Keratinocyte (primary cell): ENCODE data around the gene ZMYND12. TPM values are rescaled to one million over a fixed set of nuclear protein-coding genes. Genes with fewer than 3 reads are reported as not detected.

Experiments used
- DNase-seq: peaks from one replicate; pipeline ENCODE4 v3.0.0-alpha.2; 2011; ENCODE audit warnings: low read depth, missing footprints, low spot score
- FAIRE-seq: peaks from 2 replicates; lab custom pipeline; 2011; peaks lifted over from hg19 to GRCh38; lab: Jason Lieb, UNC
- H2AFZ ChIP-seq: 2 replicates; pipeline ENCODE4 v1.6.0; 2012; ENCODE audit warnings: low read length, control low read depth, inconsistent platforms; ENCODE audit not compliant: control insufficient read depth
- H3K27ac ChIP-seq: 2 replicates; pipeline ENCODE4 v1.5.1; 2011; ENCODE audit warnings: low read length; ENCODE audit not compliant: control insufficient read depth, insufficient read depth
- H3K27me3 ChIP-seq: 3 replicates; pipeline ENCODE4 v1.6.0; 2011; ENCODE audit warnings: low read length; ENCODE audit not compliant: control insufficient read depth, insufficient read depth; ENCODE audit errors: extremely low read depth
- H3K36me3 ChIP-seq, 2 experiments: 2 replicates in 1 of 2; 3 replicates in 1 of 2; pipeline ENCODE4 v1.5.1; 2011; ENCODE audit warnings: low read length in 2 of 2, mild to moderate bottlenecking in 1 of 2; ENCODE audit not compliant: control insufficient read depth in 2 of 2, insufficient read depth in 2 of 2; ENCODE audit errors: extremely low read depth in 1 of 2
- H3K4me1 ChIP-seq: 3 replicates; pipeline ENCODE4 v1.5.1; 2011; ENCODE audit warnings: low read length; ENCODE audit not compliant: control insufficient read depth, insufficient read depth; ENCODE audit errors: extremely low read depth
- H3K4me2 ChIP-seq: 3 replicates; pipeline ENCODE4 v1.6.0; 2011; ENCODE audit warnings: low read depth, low read length; ENCODE audit not compliant: control insufficient read depth, insufficient read depth; ENCODE audit errors: extremely low read depth
- H3K4me3 ChIP-seq, 3 experiments: fragments of 200-600 bp in 1 of 3; sonication (generic) in 1 of 3; 2 replicates in 2 of 3; 3 replicates in 1 of 3; pipeline ENCODE4 v1.5.1; 2011 to 2016; ENCODE audit warnings: low read length in 3 of 3, mild to moderate bottlenecking in 3 of 3, control low read depth in 2 of 3, inconsistent platforms in 1 of 3, low read depth in 1 of 3, mixed read lengths in 1 of 3, mixed run types in 1 of 3, moderate library complexity in 1 of 3; ENCODE audit not compliant: control insufficient read depth in 2 of 3, insufficient read depth in 2 of 3; ENCODE audit errors: extremely low read depth in 1 of 3
- H3K79me2 ChIP-seq: 2 replicates; pipeline ENCODE4 v1.6.0; 2012; ENCODE audit warnings: low read length; ENCODE audit not compliant: control insufficient read depth, insufficient read depth
- H3K9ac ChIP-seq: 3 replicates; pipeline ENCODE4 v1.6.0; 2011; ENCODE audit warnings: low read length; ENCODE audit not compliant: control insufficient read depth, insufficient read depth; ENCODE audit errors: extremely low read depth
- H3K9me1 ChIP-seq: 3 replicates; pipeline ENCODE4 v1.6.0; 2011; ENCODE audit warnings: low read length; ENCODE audit not compliant: control insufficient read depth, insufficient read depth; ENCODE audit errors: extremely low read depth
- H3K9me3 ChIP-seq: 2 replicates; pipeline ENCODE4 v1.5.1; 2012; ENCODE audit warnings: low read depth, low read length; ENCODE audit not compliant: control insufficient read depth
- H4K20me1 ChIP-seq: 3 replicates; pipeline ENCODE4 v1.6.0; 2011; ENCODE audit warnings: low read length; ENCODE audit not compliant: control insufficient read depth, insufficient read depth; ENCODE audit errors: extremely low read depth
- EZH2 ChIP-seq: IDR thresholded peaks from one replicate; pipeline ENCODE4 v1.6.1; 2012; ENCODE audit warnings: inconsistent platforms, mild to moderate bottlenecking, low read length, moderate library complexity
- dilution Hi-C: fragments of 300-500 bp; cut with MboI; formaldehyde crosslinking; loops from one replicate; pipeline ENCODE4 v1.7.0; 2020; ENCODE audit warnings: low sequenced_read_pairs; ENCODE audit not compliant: extremely low pct_ligation_motif_present
- polyA plus RNA-seq, 5 experiments: library from polyadenylated mRNA; depleted of rRNA in 3 of 5; stranded (reverse) in 3 of 5; stranded (forward) in 1 of 5; unstranded in 1 of 5; fragments of >200 nt; gene quantifications; 1 replicate in 1 of 5; 2 replicates in 3 of 5; 3 replicates in 1 of 5; pipeline versions ENCODE4 v1.2.1 to v1.2.3, GENCODE V29; 2011 to 2012; ENCODE audit warnings: missing spikeins in 2 of 5, low read depth in 1 of 5, low replicate concordance in 1 of 5
- small RNA-seq, 3 experiments: library from RNA; depleted of rRNA; stranded (forward); fragments of <200 nt; gene quantifications; one replicate each; pipeline ENCODE3, GENCODE V24; 2012; ENCODE audit warnings: low read depth in 3 of 3, low replicate concordance in 1 of 3; ENCODE audit not compliant: insufficient read length in 3 of 3
- TF ChIP-seq, protein P1 (sequence below), 3 experiments: IDR thresholded peaks in 1 of 3; conservative IDR thresholded peaks in 1 of 3; optimal IDR thresholded peaks in 1 of 3; 2 replicates in 2 of 3; 3 replicates in 1 of 3; pipeline versions ENCODE3 to v1.5.1; 2011; ENCODE audit warnings: low read length in 3 of 3, mild to moderate bottlenecking in 3 of 3, moderate library complexity in 2 of 3, control low read depth in 1 of 3, inconsistent platforms in 1 of 3; ENCODE audit not compliant: insufficient read depth in 2 of 3; ENCODE audit errors: extremely low read depth in 1 of 3

Gene ZMYND12
- polyA plus RNA-seq, 1 donor (not counting 4 experiments of a cell fraction or from before 2014, with no cell fraction given): 0.24 TPM

DNA sequence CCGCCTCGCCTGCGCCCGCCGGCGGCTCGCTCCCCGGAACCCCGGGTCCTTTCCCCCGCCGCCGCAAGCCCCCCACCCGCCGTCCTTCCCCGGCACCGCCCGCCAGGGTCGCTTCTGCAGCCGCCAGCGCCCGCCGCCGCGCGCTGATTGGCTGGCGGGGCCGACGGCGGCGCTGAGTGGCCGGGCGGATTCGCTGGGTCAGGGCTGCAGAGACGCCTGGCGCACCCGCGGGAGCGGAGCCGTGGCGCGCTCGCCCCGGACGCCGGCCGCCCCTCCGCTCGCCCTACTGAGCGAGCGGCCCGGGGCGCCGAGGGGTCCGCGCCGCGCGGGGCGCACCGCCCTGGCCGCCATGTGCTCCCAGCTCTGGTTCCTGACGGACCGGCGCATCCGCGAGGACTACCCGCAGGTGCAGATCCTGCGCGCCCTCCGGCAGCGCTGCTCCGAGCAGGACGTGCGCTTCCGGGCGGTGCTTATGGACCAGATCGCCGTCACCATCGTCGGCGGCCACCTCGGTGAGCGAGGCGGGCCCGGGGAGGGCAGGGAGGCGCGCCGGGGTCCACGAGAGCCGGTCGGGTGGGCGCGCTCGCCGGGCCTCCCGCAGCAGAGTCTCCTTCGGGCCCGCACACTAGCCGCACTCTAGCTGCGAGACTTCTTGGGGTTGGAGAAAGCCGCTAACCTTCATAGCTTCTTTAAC lies 75.1 kb downstream of the ZMYND12 start, which contains the start of gene RIMKLA:
Gene RIMKLA (plus strand): TSS at position 207 of the 694 bp plus-strand sequence. CDS start 143 bp downstream, at position 350.
- dilution Hi-C loops: no loop called here
- Histone ChIP-seq H3K36me3 (no peaks in the 10 kb centered on the region), H4K20me1 (no peaks in the 10 kb centered on the region), H3K27ac (no peak within 1 kb of the TSS), H3K4me3 (peak within 1 kb of the TSS; percentile 9 to 26 (median 22)), H2AFZ (peak within 1 kb of the TSS; percentile 43), H3K27me3 (peaks cover 23% of the 10 kb centered on the region), H3K79me2 (no peaks in the 10 kb centered on the region), H3K9me1 (no peaks in the 10 kb centered on the region), H3K4me1 (peaks cover 2% of the 10 kb centered on the region), H3K9me3 (no peaks in the 10 kb centered on the region), H3K9ac (no peak within 1 kb of the TSS), H3K4me2 (peak within 1 kb of the TSS; percentile 58)
- no peak for TF ChIP-seq EZH2
- TF ChIP-seq, protein P1, sequence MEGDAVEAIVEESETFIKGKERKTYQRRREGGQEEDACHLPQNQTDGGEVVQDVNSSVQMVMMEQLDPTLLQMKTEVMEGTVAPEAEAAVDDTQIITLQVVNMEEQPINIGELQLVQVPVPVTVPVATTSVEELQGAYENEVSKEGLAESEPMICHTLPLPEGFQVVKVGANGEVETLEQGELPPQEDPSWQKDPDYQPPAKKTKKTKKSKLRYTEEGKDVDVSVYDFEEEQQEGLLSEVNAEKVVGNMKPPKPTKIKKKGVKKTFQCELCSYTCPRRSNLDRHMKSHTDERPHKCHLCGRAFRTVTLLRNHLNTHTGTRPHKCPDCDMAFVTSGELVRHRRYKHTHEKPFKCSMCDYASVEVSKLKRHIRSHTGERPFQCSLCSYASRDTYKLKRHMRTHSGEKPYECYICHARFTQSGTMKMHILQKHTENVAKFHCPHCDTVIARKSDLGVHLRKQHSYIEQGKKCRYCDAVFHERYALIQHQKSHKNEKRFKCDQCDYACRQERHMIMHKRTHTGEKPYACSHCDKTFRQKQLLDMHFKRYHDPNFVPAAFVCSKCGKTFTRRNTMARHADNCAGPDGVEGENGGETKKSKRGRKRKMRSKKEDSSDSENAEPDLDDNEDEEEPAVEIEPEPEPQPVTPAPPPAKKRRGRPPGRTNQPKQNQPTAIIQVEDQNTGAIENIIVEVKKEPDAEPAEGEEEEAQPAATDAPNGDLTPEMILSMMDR (optimal IDR thresholded peaks at IDR 0.05 in 1 of 3, IDR thresholded peaks at IDR 0.05 in 1 of 3, conservative IDR thresholded peaks at IDR 0.05 in 1 of 3; ENCODE audit: extremely low read depth in 1 of 3, insufficient read depth in 2 of 3, low read length in 3 of 3): no peak
- DNase-seq: no peak
- no peak for FAIRE-seq

Small RNAs within 50 kb of the gene (small RNA-seq; reads per million reads assigned to genes)
- 0 reads per million in 3 experiments for gene TMSB4XP1

Other genes with a start within 250 kb of the ZMYND12 start
- gene FOXJ3, start 120.8 kb downstream of the ZMYND12 start, polyA plus RNA-seq: 26.7 to 40.2 TPM (median 30.2 TPM) in 3 replicates
- not detected in 3 replicates for gene RIMKLA, start 75.2 kb downstream of the ZMYND12 start, polyA plus RNA-seq
- 31.5 to 47.3 TPM (median 44.1 TPM) in 3 replicates for gene PPCS, start 521 bp upstream of the ZMYND12 start, polyA plus RNA-seq
- gene CCDC30, start 7.3 kb upstream of the ZMYND12 start, polyA plus RNA-seq: 0.12 to 0.37 TPM (median 0.35 TPM) in 3 replicates
- gene PPIH, start 202.4 kb upstream of the ZMYND12 start, polyA plus RNA-seq: 54.0 to 94.1 TPM (median 63.4 TPM) in 3 replicates
- gene YBX1, start 226.4 kb upstream of the ZMYND12 start, polyA plus RNA-seq: 630 to 1,162 TPM (median 1,066 TPM) in 3 replicates